Thoracic aorta (tissue), 2 donors: ENCODE data around the gene XPC. TPM values are rescaled to one million over a fixed set of nuclear protein-coding genes. Genes with fewer than 3 reads are reported as not detected.

Experiments used
- ATAC-seq: fragments of 150-250 bp; one replicate; pipeline ENCODE4 v1.8.0; 2017; ENCODE audit warnings: low read depth; ENCODE audit not compliant: insufficient number of reproducible peaks, low FRiP score
- DNase-seq: peaks from one replicate; pipeline ENCODE4 v3.0.0-alpha.2; 2020; ENCODE audit warnings: low spot score
- H3K27ac ChIP-seq, 2 donors: fragments of 200-600 bp; sonication (generic); 1 replicate in 1 of 2; 2 replicates in 1 of 2; pipeline ENCODE4 v1.5.1; 2016; ENCODE audit warnings: mild to moderate bottlenecking in 2 of 2, moderate library complexity in 2 of 2
- H3K27me3 ChIP-seq: fragments of 200-600 bp; sonication (generic); replicated peaks from 2 replicates; pipeline ENCODE4 v1.6.0; 2016; ENCODE audit warnings: mild to moderate bottlenecking; ENCODE audit not compliant: insufficient read depth
- H3K36me3 ChIP-seq: fragments of 200-600 bp; sonication (generic); one replicate; pipeline ENCODE4 v1.5.1; 2016
- H3K4me1 ChIP-seq, 2 donors: fragments of 200-600 bp; sonication (generic); 1 replicate in 1 of 2; 2 replicates in 1 of 2; pipeline versions ENCODE4 v1.5.1 to v1.6.0; 2016; ENCODE audit warnings: low read depth in 2 of 2, mild to moderate bottlenecking in 1 of 2; ENCODE audit not compliant: control insufficient read depth in 1 of 2
- H3K4me3 ChIP-seq: fragments of 200-600 bp; sonication (generic); 2 replicates; pipeline ENCODE4 v1.5.1; 2016; ENCODE audit warnings: mild to moderate bottlenecking
- H3K9me3 ChIP-seq: fragments of 200-600 bp; sonication (generic); 2 replicates; pipeline ENCODE4 v1.5.1; 2016
- total RNA-seq, 2 donors: library from RNA; depleted of rRNA; stranded (reverse); fragments of >200 nt; gene quantifications; one replicate each; pipeline versions ENCODE4 v1.1.0 to v1.2.3, GENCODE V29; 2016
- TF ChIP-seq, protein P1 (sequence below): fragments of 200-600 bp; sonication (generic); IDR thresholded peaks from one replicate; pipeline ENCODE4 v1.5.1; 2019; ENCODE audit warnings: antibody characterized with exemption

The XPC gene
- total RNA-seq, 2 donors from 2014 or later, result 49.2 to 57.1 TPM

DNA sequence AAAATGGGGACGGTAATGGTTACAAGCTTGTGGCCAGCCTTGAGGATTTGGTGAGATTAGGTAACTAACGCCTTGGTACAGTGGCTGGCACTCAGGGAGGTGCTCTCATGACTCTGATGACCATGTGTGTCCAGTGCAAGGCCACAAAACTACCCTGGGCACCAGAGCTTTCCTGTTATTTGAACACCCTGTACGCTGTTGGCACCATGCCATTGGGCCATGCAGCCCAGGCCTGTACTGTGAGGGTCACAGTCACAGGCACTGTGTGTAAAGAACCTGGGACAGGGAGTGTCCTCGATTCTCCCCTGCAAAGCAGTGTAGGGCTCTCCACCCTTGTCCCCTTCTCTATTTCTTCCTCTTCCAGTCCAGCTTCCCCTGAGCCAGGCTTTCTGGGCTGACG lies 47.3 kb downstream of the XPC start:
- Histone ChIP-seq H3K4me3 (no peak overlapping the region), H3K36me3 (peaks cover 72% of the 10 kb centered on the region), H3K4me1 (peaks cover 13 to 23% of the 10 kb centered on the region in 2 donors), H3K27ac (peak overlapping the region in 1 of 2 donors; percentile 25), H3K9me3 (no peaks in the 10 kb centered on the region), H3K27me3 (no peaks in the 10 kb centered on the region)
- TF ChIP-seq, protein P1, sequence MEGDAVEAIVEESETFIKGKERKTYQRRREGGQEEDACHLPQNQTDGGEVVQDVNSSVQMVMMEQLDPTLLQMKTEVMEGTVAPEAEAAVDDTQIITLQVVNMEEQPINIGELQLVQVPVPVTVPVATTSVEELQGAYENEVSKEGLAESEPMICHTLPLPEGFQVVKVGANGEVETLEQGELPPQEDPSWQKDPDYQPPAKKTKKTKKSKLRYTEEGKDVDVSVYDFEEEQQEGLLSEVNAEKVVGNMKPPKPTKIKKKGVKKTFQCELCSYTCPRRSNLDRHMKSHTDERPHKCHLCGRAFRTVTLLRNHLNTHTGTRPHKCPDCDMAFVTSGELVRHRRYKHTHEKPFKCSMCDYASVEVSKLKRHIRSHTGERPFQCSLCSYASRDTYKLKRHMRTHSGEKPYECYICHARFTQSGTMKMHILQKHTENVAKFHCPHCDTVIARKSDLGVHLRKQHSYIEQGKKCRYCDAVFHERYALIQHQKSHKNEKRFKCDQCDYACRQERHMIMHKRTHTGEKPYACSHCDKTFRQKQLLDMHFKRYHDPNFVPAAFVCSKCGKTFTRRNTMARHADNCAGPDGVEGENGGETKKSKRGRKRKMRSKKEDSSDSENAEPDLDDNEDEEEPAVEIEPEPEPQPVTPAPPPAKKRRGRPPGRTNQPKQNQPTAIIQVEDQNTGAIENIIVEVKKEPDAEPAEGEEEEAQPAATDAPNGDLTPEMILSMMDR, result no peak
- DNase-seq, result no peak
- ATAC-seq, result no peak

DNA sequence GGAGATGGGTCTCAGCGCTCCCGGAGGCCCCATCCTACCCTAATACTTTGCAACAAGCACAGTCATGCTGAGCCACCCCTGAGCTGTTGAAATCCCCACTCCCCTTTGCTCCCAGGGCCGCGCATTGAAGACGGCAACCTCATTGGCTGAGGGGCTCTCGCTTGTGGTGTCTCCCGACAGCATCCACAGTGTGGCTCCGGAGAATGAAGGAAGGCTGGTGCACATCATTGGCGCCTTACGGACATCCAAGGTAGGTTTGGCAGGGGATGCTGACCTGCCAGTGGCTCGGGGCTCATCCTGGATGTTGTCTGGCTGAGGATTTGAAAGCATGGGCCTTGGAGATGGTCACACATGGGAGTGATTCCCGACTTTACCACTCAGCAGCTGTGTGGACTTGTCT lies 47.7 kb downstream of the XPC start:
- no peaks in the 10 kb centered on the region for H3K27me3 ChIP-seq
- no peak for ATAC-seq
- TF ChIP-seq, protein P1, result no peak
- no peak overlapping the region for H3K4me3 ChIP-seq
- peaks cover 13 to 23% of the 10 kb centered on the region in 2 donors for H3K4me1 ChIP-seq
- no peak for DNase-seq
- H3K9me3 ChIP-seq, result no peaks in the 10 kb centered on the region
- H3K36me3 ChIP-seq, result peaks cover 68% of the 10 kb centered on the region
- peak overlapping the region in 1 of 2 donors; percentile 25 for H3K27ac ChIP-seq

DNA sequence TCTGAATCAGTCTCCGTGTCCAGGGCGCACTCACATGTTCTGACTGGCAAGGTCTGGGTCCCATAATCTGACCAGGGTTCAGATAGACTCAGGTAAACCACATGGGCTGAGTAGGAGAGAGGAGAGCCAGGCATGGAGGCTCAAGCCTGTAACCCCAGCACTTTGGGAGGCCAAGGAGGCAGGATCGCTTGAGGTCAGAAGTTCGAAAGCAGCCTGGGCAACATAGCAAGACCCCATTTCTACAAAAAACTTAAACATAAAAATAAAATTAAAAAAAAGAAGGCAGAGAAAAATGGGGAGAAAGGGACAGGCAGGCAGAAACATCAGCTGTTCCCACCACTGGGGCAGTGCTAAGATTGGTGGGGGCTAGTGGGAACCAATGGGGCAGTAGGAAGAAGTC lies 48.2 kb downstream of the XPC start:
- DNase-seq, result no peak
- peaks cover 13 to 23% of the 10 kb centered on the region in 2 donors for H3K4me1 ChIP-seq
- peak overlapping the region in 1 of 2 donors; percentile 11 for H3K27ac ChIP-seq
- TF ChIP-seq, protein P1, result no peak
- no peak for ATAC-seq
- H3K27me3 ChIP-seq, result no peaks in the 10 kb centered on the region
- peaks cover 63% of the 10 kb centered on the region for H3K36me3 ChIP-seq
- H3K4me3 ChIP-seq, result no peak overlapping the region
- H3K9me3 ChIP-seq, result no peaks in the 10 kb centered on the region

DNA sequence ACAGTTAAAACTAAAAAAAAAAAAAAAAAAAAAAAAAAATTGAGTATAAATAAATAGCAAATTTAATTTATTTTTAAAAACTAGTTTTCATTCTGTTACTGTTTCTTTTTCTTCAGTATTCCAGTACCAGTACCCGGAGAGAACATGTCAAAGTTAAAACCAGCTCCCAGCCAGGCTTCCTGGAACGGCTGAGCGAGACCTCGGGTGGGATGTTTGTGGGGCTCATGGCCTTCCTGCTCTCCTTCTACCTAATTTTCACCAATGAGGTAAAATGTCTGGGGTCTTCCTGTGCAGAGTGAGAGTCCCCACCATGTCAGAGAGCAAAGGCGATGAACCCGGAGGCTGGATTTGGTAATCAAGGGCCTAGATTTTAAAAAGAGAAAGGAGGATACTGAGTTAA lies 49.1 kb downstream of the XPC start:
- Histone ChIP-seq H3K27me3 (no peaks in the 10 kb centered on the region), H3K27ac (peak overlapping the region in 1 of 2 donors; percentile 16), H3K9me3 (no peaks in the 10 kb centered on the region), H3K4me1 (peaks cover 13 to 23% of the 10 kb centered on the region in 2 donors), H3K36me3 (peaks cover 54% of the 10 kb centered on the region), H3K4me3 (no peak overlapping the region)
- DNase-seq (no peak), ATAC-seq (no peak)
- TF ChIP-seq, protein P1, result no peak

DNA sequence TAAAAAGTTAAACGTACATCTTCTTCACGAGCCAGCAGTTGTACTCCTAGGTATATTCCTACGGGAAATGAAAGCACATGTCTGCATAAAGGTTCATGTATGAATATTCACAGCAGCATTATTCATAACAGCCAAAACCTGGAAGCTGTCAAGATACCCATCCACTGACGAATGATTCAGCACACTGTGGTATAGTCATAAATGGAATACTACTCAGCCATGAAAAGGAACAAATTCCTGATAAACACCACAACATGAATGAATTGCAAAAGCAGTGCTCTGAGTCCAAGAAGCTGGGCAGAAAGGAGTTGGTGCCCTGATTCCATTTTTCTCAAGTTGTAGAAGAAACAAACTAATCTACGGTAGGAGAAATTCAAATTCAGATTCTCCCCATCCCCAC lies 49.7 kb downstream of the XPC start:
- ATAC-seq (no peak), DNase-seq (no peak)
- Histone ChIP-seq H3K27me3 (no peaks in the 10 kb centered on the region), H3K9me3 (no peaks in the 10 kb centered on the region), H3K4me3 (no peak overlapping the region), H3K36me3 (peaks cover 48% of the 10 kb centered on the region), H3K4me1 (peaks cover 14 to 26% of the 10 kb centered on the region in 2 donors), H3K27ac (no peak overlapping the region)
- TF ChIP-seq, protein P1, result no peak
